ENCODE results near the gene LMAN1.

The LMAN1 gene

GRCh38 chr18:59358712-59359575, at the start of gene LMAN1:
LMAN1 (minus strand) TSS chr18:59359265; CDS start chr18:59359244, 21 bp downstream.
- Histone ChIP-seq H3K4me3 (ENCODE audit: low read depth in 1 of 5, low read length in 5 of 5) (peak within 1 kb of the TSS; percentile 89 to 99 (median 91)), H3K9ac (ENCODE audit: low read length in 5 of 5) (peak within 1 kb of the TSS; percentile 76 to 95 (median 93))

GRCh38 chr18:59402432-59403090, 43.5 kb upstream of the LMAN1 start:
- Histone ChIP-seq H3K36me3 (ENCODE audit: control insufficient read depth in 5 of 5, insufficient read depth in 5 of 5, low read length in 5 of 5) (no peaks in the 10 kb centered on the region), H3K27ac (ENCODE audit: low read depth, low read length) (no peak overlapping the region), H3K4me1 (ENCODE audit: control insufficient read depth in 5 of 5, insufficient read depth in 5 of 5, low read length in 5 of 5) (no peaks in the 10 kb centered on the region), H3K27me3 (ENCODE audit: control insufficient read depth in 5 of 5, insufficient read depth in 4 of 5, low read length in 5 of 5) (no peaks in the 10 kb centered on the region), H3K9me3 (ENCODE audit: control insufficient read depth in 5 of 5, low read length in 5 of 5) (no peaks in the 10 kb centered on the region), H3K9ac (ENCODE audit: low read length in 5 of 5) (no peak overlapping the region), H3K4me3 (ENCODE audit: low read depth in 1 of 5, low read length in 5 of 5) (no peak overlapping the region)

More at GRCh38 chr18:59358712-59359575, at the start of gene LMAN1:
- Histone ChIP-seq H3K27ac (ENCODE audit: low read depth, low read length) (peak within 1 kb of the TSS; percentile 82), H3K36me3 (ENCODE audit: control insufficient read depth in 5 of 5, insufficient read depth in 5 of 5, low read length in 5 of 5) (peaks cover 8 to 15% (median 11%) of the 10 kb centered on the region in 5 donors), H3K9me3 (ENCODE audit: control insufficient read depth in 5 of 5, low read length in 5 of 5) (no peaks in the 10 kb centered on the region), H3K4me1 (ENCODE audit: control insufficient read depth in 5 of 5, insufficient read depth in 5 of 5, low read length in 5 of 5) (peaks cover 0 to 34% (median 26%) of the 10 kb centered on the region in 5 donors), H3K27me3 (ENCODE audit: control insufficient read depth in 5 of 5, insufficient read depth in 4 of 5, low read length in 5 of 5) (no peaks in the 10 kb centered on the region)

- H3K9ac ChIP-seq (ENCODE audit: low read length in 5 of 5) = no peak overlapping the region
- H3K27me3 ChIP-seq (ENCODE audit: control insufficient read depth in 5 of 5, insufficient read depth in 4 of 5, low read length in 5 of 5) = peaks cover 0 to 4% (median 0%) of the 10 kb centered on the region in 5 donors
- H3K4me1 ChIP-seq (ENCODE audit: control insufficient read depth in 5 of 5, insufficient read depth in 5 of 5, low read length in 5 of 5) = no peaks in the 10 kb centered on the region
- H3K27ac ChIP-seq (ENCODE audit: low read depth, low read length) = no peak overlapping the region
- H3K9me3 ChIP-seq (ENCODE audit: control insufficient read depth in 5 of 5, low read length in 5 of 5) = no peaks in the 10 kb centered on the region
- no peaks in the 10 kb centered on the region for H3K36me3 ChIP-seq (ENCODE audit: control insufficient read depth in 5 of 5, insufficient read depth in 5 of 5, low read length in 5 of 5)
- no peak overlapping the region for H3K4me3 ChIP-seq (ENCODE audit: low read depth in 1 of 5, low read length in 5 of 5)
These were observed 41.3 kb upstream of the LMAN1 start for GRCh38 chr18:59400407-59400806.

DNA sequence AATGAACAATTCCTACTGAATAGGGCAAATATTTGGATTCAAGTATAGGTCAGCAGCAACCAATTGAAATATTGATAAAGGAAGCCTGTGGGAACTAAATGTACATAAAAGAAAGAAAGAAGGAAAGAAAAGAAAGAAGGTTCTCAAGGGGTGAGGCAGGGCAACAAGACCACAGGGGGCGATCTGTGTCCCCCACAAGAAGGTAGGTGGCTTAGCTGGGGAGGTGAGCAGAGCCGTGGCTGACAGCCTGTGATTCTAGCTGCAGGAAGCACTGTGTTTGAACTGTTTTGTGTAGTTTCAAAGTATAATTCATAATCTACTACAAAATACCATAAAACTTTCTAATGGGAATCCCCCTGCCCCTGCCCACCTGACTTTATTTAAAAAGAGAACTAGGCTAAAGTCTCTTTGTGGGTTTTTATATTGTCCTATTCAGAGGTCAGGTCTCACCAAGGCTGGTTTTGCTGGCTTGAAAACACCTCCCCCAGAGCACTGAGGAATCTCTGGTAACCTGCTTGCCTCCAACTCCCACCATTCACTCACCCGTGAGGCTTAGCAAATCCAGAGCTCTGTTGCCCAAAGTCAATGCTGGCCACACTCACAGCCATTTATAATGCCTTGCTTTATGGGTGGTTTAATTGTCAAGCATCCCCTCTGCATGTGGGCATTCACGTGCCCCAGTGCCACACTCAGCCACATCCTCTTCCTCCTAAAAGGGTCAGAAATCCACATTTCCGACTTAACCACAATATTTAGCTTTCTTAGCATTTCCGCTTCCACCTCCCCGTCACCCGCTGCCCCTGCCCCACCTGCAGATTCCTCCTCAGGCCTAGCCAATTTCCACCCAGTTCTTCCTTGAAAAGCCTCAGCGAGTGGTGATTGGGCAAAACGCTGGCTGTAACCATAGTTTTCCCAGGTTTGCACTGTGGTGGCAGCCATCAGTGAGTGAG, 36.4 kb upstream of the LMAN1 start:
- H3K27me3 ChIP-seq (ENCODE audit: control insufficient read depth in 5 of 5, insufficient read depth in 4 of 5, low read length in 5 of 5) = peaks cover 0 to 14% (median 3%) of the 10 kb centered on the region in 5 donors
- no peak overlapping the region for H3K27ac ChIP-seq (ENCODE audit: low read depth, low read length)
- no peaks in the 10 kb centered on the region for H3K9me3 ChIP-seq (ENCODE audit: control insufficient read depth in 5 of 5, low read length in 5 of 5)
- H3K36me3 ChIP-seq (ENCODE audit: control insufficient read depth in 5 of 5, insufficient read depth in 5 of 5, low read length in 5 of 5) = no peaks in the 10 kb centered on the region
- H3K4me1 ChIP-seq (ENCODE audit: control insufficient read depth in 5 of 5, insufficient read depth in 5 of 5, low read length in 5 of 5) = no peaks in the 10 kb centered on the region
- no peak overlapping the region for H3K9ac ChIP-seq (ENCODE audit: low read length in 5 of 5)
- no peak overlapping the region for H3K4me3 ChIP-seq (ENCODE audit: low read depth in 1 of 5, low read length in 5 of 5)

GRCh38 chr18:59393381-59393780, 34.3 kb upstream of the LMAN1 start:
- Histone ChIP-seq H3K27ac (ENCODE audit: low read depth, low read length) (no peak overlapping the region), H3K36me3 (ENCODE audit: control insufficient read depth in 5 of 5, insufficient read depth in 5 of 5, low read length in 5 of 5) (no peaks in the 10 kb centered on the region), H3K27me3 (ENCODE audit: control insufficient read depth in 5 of 5, insufficient read depth in 4 of 5, low read length in 5 of 5) (peaks cover 0 to 14% (median 3%) of the 10 kb centered on the region in 5 donors), H3K4me1 (ENCODE audit: control insufficient read depth in 5 of 5, insufficient read depth in 5 of 5, low read length in 5 of 5) (no peaks in the 10 kb centered on the region), H3K4me3 (ENCODE audit: low read depth in 1 of 5, low read length in 5 of 5) (no peak overlapping the region), H3K9me3 (ENCODE audit: control insufficient read depth in 5 of 5, low read length in 5 of 5) (no peaks in the 10 kb centered on the region), H3K9ac (ENCODE audit: low read length in 5 of 5) (no peak overlapping the region)

GRCh38 chr18:59388817-59389216, 29.8 kb upstream of the LMAN1 start:
- Histone ChIP-seq H3K4me1 (ENCODE audit: control insufficient read depth in 5 of 5, insufficient read depth in 5 of 5, low read length in 5 of 5) (no peaks in the 10 kb centered on the region), H3K27ac (ENCODE audit: low read depth, low read length) (no peak overlapping the region), H3K27me3 (ENCODE audit: control insufficient read depth in 5 of 5, insufficient read depth in 4 of 5, low read length in 5 of 5) (peaks cover 0 to 10% (median 0%) of the 10 kb centered on the region in 5 donors), H3K4me3 (ENCODE audit: low read depth in 1 of 5, low read length in 5 of 5) (no peak overlapping the region), H3K9me3 (ENCODE audit: control insufficient read depth in 5 of 5, low read length in 5 of 5) (no peaks in the 10 kb centered on the region), H3K36me3 (ENCODE audit: control insufficient read depth in 5 of 5, insufficient read depth in 5 of 5, low read length in 5 of 5) (no peaks in the 10 kb centered on the region), H3K9ac (ENCODE audit: low read length in 5 of 5) (no peak overlapping the region)

DNA sequence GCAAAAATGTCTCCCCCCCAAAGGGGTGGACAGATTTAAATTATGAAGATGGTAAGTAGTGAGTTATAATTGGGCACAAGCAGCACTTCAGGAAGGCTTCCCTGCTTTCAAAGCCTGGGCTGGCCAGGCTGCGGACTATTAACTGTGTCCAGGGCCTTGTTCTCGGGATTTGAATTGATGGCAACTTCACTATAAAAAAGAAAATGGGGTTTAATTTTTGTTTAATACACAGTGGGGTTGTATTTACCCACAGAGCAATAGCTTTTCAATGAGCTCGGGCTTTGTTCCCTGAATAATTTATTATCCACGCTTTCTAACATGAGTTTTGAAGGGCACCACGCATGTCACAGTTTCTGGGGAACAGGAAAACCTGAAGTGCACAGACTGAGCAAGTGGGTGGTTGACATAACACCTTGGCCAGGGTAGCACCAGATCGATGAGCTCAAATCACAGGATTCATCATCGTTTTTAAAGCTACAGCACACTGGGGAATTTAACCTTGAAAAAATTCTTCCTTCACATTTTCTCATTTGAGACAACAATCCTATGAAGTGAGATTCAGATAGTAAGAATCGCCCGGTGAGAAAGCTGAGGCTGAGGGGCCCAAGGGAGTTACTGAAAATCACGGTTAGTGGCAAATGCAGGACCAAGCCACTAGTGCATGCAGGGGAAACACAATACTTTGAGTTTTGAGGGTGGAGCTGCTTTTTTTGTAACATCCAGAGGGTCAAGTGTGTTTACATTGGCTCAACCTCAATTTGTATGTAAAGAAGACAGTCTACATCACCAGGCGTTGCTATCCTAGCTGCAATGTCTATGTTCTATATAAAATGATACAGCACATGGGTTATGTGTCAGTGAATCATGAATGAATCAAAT, 28.9 kb upstream of the LMAN1 start:
- no peak overlapping the region for H3K27ac ChIP-seq (ENCODE audit: low read depth, low read length)
- peaks cover 0 to 5% (median 0%) of the 10 kb centered on the region in 5 donors for H3K27me3 ChIP-seq (ENCODE audit: control insufficient read depth in 5 of 5, insufficient read depth in 4 of 5, low read length in 5 of 5)
- no peaks in the 10 kb centered on the region for H3K36me3 ChIP-seq (ENCODE audit: control insufficient read depth in 5 of 5, insufficient read depth in 5 of 5, low read length in 5 of 5)
- H3K4me3 ChIP-seq (ENCODE audit: low read depth in 1 of 5, low read length in 5 of 5) = no peak overlapping the region
- H3K4me1 ChIP-seq (ENCODE audit: control insufficient read depth in 5 of 5, insufficient read depth in 5 of 5, low read length in 5 of 5) = no peaks in the 10 kb centered on the region
- H3K9me3 ChIP-seq (ENCODE audit: control insufficient read depth in 5 of 5, low read length in 5 of 5) = no peaks in the 10 kb centered on the region
- no peak overlapping the region for H3K9ac ChIP-seq (ENCODE audit: low read length in 5 of 5)

DNA sequence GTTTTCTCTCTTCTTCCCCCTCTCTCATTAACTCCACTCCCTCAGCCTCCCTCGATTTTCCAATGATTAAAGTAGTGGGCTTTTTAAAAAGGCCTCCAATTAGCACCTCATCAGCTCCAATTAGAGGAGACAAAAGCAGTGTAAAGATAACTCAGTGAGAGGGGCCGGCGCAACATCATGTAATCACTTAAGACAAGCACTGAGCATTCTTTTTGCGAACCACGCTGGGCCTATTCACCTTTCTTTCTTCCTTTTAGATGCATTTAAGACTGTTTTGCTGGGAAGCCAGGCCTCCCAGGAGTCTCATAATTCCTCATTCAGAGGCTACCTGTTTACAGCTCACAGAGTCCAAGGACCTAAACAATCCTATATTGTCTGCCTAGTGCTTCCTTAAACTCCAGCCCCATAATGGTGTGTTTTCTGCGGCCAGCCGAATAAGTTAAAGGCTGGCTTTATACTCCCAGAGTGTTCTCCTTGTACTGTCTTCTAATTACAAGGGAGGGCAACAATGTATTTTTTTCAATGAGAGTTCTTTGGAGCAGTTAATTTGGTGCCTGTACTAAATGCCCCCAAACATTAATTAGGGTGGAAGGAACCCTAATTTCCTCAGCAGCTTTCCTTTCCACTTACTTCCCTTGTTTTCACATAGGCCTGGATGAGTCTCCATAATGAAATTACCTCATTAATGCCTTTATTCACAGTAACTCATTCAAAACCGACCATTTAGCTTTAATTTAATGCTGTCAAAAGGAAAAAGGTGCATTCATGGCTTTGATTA, 28.0 kb upstream of the LMAN1 start:
- Histone ChIP-seq H3K9me3 (ENCODE audit: control insufficient read depth in 5 of 5, low read length in 5 of 5) (no peaks in the 10 kb centered on the region), H3K4me3 (ENCODE audit: low read depth in 1 of 5, low read length in 5 of 5) (no peak overlapping the region), H3K9ac (ENCODE audit: low read length in 5 of 5) (no peak overlapping the region), H3K27ac (ENCODE audit: low read depth, low read length) (no peak overlapping the region), H3K36me3 (ENCODE audit: control insufficient read depth in 5 of 5, insufficient read depth in 5 of 5, low read length in 5 of 5) (no peaks in the 10 kb centered on the region), H3K27me3 (ENCODE audit: control insufficient read depth in 5 of 5, insufficient read depth in 4 of 5, low read length in 5 of 5) (no peaks in the 10 kb centered on the region), H3K4me1 (ENCODE audit: control insufficient read depth in 5 of 5, insufficient read depth in 5 of 5, low read length in 5 of 5) (no peaks in the 10 kb centered on the region)
